SU-DHL-6 (cell line): ENCODE measurements around the gene GRIK1.

Experiments used
- H2AFZ ChIP-seq: fragments of 200-600 bp; sonication (generic); 2 replicates; pipeline ENCODE4 v1.6.1; 2014; ENCODE audit warnings: low read depth, mild to moderate bottlenecking, moderate library complexity, mixed read lengths, antibody characterized with exemption, low read length; ENCODE audit not compliant: severe bottlenecking
- H3F3A ChIP-seq: fragments of 200-600 bp; shearing (Covaris generic); 2 replicates; pipeline ENCODE4 v1.6.0; 2016; ENCODE audit warnings: antibody characterized with exemption, mild to moderate bottlenecking; ENCODE audit not compliant: insufficient read depth
- H3K27ac ChIP-seq: fragments of 200-600 bp; sonication (generic); 2 replicates; pipeline ENCODE4 v1.5.1; 2016; ENCODE audit warnings: low read depth, mild to moderate bottlenecking, low read length, moderate library complexity, mixed read lengths
- H3K27me3 ChIP-seq: fragments of 200-600 bp; sonication (generic), shearing (Covaris generic); 2 replicates; pipeline ENCODE4 v1.6.0; 2014; ENCODE audit warnings: mild to moderate bottlenecking, low read length
- H3K36me3 ChIP-seq: fragments of 200-600 bp; sonication (generic); 2 replicates; pipeline ENCODE4 v1.6.1; 2014; ENCODE audit warnings: mild to moderate bottlenecking, low read length, mixed read lengths
- H3K4me2 ChIP-seq: fragments of 300-600, 200-600 bp; shearing (Covaris generic), sonication (generic); 2 replicates; pipeline ENCODE4 v1.6.0; 2014; ENCODE audit warnings: low read length, low read depth, mild to moderate bottlenecking; ENCODE audit not compliant: poor library complexity, severe bottlenecking
- H3K4me3 ChIP-seq: fragments of 200-600 bp; sonication (generic); 2 replicates; pipeline ENCODE4 v1.5.1; 2014; ENCODE audit warnings: antibody characterized with exemption, low read length, mild to moderate bottlenecking, mixed read lengths; ENCODE audit not compliant: insufficient read depth, poor library complexity, severe bottlenecking
- H3K79me2 ChIP-seq: fragments of 200-600 bp; sonication (generic); 2 replicates; pipeline ENCODE4 v1.6.1; 2014; ENCODE audit warnings: mild to moderate bottlenecking, low read length, moderate library complexity; ENCODE audit not compliant: insufficient read depth
- H3K9ac ChIP-seq: fragments of 200-600 bp; sonication (generic); 2 replicates; pipeline ENCODE4 v1.7.0; 2014; ENCODE audit warnings: mild to moderate bottlenecking, low read length
- H3K9me2 ChIP-seq: fragments of 200-600 bp; sonication (generic); replicated peaks from 2 replicates; pipeline ENCODE4 v1.6.1; 2014; ENCODE audit warnings: low read length; ENCODE audit not compliant: insufficient read depth
- H3K9me3 ChIP-seq: fragments of 200-600 bp; sonication (generic); 2 replicates; pipeline ENCODE4 v1.6.1; 2014; ENCODE audit warnings: low read length, mixed read lengths; ENCODE audit not compliant: insufficient read depth
- H4K20me1 ChIP-seq: fragments of 200-600 bp; sonication (generic); 2 replicates; pipeline ENCODE4 v1.6.1; 2014; ENCODE audit warnings: low read depth, mild to moderate bottlenecking, antibody characterized with exemption, low read length, moderate library complexity, mixed read lengths
- EZH2phosphoT487 ChIP-seq: fragments of 200-600 bp; sonication (generic), shearing (Covaris generic); conservative IDR thresholded peaks from 2 replicates; pipeline ENCODE4 v1.6.1; 2018; ENCODE audit warnings: mild to moderate bottlenecking, antibody characterized with exemption, low read length, moderate library complexity, mixed read lengths
- TF ChIP-seq, protein P1 (sequence below): fragments of 200-600 bp; sonication (generic); IDR thresholded peaks from one replicate; pipeline ENCODE4 v1.5.1; 2017; ENCODE audit warnings: antibody characterized with exemption, mild to moderate bottlenecking, low read length, moderate library complexity; ENCODE audit not compliant: insufficient read depth, poor library complexity, severe bottlenecking

GRIK1 gene

DNA sequence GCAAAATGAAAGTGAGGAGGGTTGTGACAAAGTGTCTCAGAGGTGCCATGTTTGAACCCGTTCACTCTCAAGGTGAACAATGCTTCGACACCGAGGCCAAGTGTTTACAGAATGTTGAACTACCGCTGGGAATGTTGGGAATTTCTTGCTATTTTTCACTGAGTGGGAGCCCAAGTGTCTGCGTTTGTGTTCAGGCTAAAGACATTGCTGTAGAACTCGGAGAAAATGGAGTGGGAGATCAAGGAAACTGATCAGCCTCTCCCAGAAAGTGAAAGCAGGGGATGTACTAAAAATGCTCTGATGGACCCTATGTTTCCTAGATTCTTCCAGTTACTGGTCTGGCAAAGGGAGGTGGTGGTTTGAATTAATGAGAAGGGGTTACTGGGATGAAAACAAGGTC is 433.6 kb downstream of the GRIK1 start:
- TF ChIP-seq, protein P1, sequence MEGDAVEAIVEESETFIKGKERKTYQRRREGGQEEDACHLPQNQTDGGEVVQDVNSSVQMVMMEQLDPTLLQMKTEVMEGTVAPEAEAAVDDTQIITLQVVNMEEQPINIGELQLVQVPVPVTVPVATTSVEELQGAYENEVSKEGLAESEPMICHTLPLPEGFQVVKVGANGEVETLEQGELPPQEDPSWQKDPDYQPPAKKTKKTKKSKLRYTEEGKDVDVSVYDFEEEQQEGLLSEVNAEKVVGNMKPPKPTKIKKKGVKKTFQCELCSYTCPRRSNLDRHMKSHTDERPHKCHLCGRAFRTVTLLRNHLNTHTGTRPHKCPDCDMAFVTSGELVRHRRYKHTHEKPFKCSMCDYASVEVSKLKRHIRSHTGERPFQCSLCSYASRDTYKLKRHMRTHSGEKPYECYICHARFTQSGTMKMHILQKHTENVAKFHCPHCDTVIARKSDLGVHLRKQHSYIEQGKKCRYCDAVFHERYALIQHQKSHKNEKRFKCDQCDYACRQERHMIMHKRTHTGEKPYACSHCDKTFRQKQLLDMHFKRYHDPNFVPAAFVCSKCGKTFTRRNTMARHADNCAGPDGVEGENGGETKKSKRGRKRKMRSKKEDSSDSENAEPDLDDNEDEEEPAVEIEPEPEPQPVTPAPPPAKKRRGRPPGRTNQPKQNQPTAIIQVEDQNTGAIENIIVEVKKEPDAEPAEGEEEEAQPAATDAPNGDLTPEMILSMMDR: no peak
- TF ChIP-seq EZH2phosphoT487: no peak

DNA sequence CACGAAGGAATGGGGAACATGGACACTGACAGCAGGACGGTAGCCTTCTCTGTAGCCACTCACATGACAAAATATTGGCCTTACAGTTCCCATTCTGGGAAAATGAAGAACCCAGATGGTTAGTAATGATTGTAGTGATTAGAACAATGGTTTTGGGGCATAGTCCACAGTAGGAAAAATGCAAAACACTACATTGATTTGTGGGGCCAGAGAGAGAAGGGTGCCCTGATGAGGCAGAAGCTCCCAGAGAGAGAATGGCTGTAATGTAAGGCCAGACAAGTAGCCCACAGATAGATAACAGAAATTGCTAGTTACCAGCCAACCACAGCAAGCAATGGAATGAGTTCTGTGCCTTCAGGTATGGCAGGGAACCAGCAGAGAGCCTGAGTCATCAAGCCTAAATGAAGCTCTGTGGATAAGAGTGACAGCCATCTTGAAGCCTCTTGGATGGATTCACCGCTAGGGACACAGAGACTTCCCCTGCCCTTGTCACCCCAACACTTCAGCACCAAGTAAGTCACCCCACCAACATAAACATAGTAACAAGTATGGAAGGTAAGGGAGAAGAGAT is 435.0 kb downstream of the GRIK1 start:
- Histone ChIP-seq H3K4me2 (no peak overlapping the region), H3K4me3 (no peak overlapping the region), H4K20me1 (no peaks in the 10 kb centered on the region), H3K79me2 (no peaks in the 10 kb centered on the region), H3K36me3 (no peaks in the 10 kb centered on the region), H3K9ac (no peak overlapping the region), H3K27ac (no peak overlapping the region), H3K9me2 (no peaks in the 10 kb centered on the region), H3K9me3 (no peaks in the 10 kb centered on the region), H3F3A (no peaks in the 10 kb centered on the region), H3K27me3 (no peaks in the 10 kb centered on the region), H2AFZ (no peak overlapping the region)
- TF ChIP-seq EZH2phosphoT487: no peak
- TF ChIP-seq, protein P1: no peak

More for the DNA sequence above, 433.6 kb downstream of the GRIK1 start:
- Histone ChIP-seq H2AFZ (no peak overlapping the region), H3K9me3 (no peaks in the 10 kb centered on the region), H3K27me3 (no peaks in the 10 kb centered on the region), H3K4me3 (no peak overlapping the region), H3K4me2 (no peak overlapping the region), H3K79me2 (no peaks in the 10 kb centered on the region), H4K20me1 (no peaks in the 10 kb centered on the region), H3F3A (no peaks in the 10 kb centered on the region), H3K27ac (no peak overlapping the region), H3K36me3 (no peaks in the 10 kb centered on the region), H3K9ac (no peak overlapping the region), H3K9me2 (no peaks in the 10 kb centered on the region)

DNA sequence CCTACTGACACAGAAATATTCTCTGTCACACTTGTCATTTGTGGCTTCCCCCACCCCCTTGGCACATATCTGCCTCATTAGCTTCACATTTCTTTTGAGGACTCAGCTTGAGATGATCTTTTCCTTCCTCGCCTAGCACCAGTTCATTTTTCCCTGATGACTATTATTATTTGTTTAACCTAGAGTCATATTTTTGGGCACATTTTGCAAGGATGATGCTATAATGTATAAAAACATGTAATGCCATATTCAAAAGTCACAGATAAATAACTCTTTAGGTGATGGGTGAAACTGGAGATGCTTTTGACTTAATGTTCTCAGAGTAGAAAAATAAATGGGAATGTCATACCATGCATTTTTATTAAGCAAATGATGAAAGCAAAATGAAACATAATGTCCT is 438.3 kb downstream of the GRIK1 start:
- Histone ChIP-seq H2AFZ (no peak overlapping the region), H3K9ac (no peak overlapping the region), H3K4me3 (no peak overlapping the region), H3F3A (no peaks in the 10 kb centered on the region), H3K4me2 (no peak overlapping the region), H3K9me3 (no peaks in the 10 kb centered on the region), H3K27ac (no peak overlapping the region), H3K9me2 (no peaks in the 10 kb centered on the region), H3K27me3 (no peaks in the 10 kb centered on the region), H3K79me2 (no peaks in the 10 kb centered on the region), H3K36me3 (no peaks in the 10 kb centered on the region), H4K20me1 (no peaks in the 10 kb centered on the region)
- no peak for TF ChIP-seq EZH2phosphoT487
- TF ChIP-seq, protein P1: no peak
